Parathyroid adenoma (tissue), 2 donors: ENCODE measurements around the gene FAR2.

Experiments used
- H2AFZ ChIP-seq: fragments of 300-600 bp; sonication (generic); one replicate; pipeline ENCODE4 v1.7.0; 2017; ENCODE audit warnings: antibody characterized with exemption, mild to moderate bottlenecking
- H3K27ac ChIP-seq: fragments of 300-600 bp; sonication (generic); one replicate; pipeline ENCODE4 v1.7.0; 2017
- H3K27me3 ChIP-seq: fragments of 300-600 bp; sonication (generic); one replicate; pipeline ENCODE4 v1.7.0; 2017; ENCODE audit warnings: low read length; ENCODE audit not compliant: control insufficient read depth, insufficient read depth
- H3K36me3 ChIP-seq: fragments of 300-600 bp; sonication (generic); one replicate; pipeline ENCODE4 v1.7.0; 2017; ENCODE audit warnings: low read length; ENCODE audit not compliant: control insufficient read depth, insufficient read depth
- H3K4me1 ChIP-seq: fragments of 300-600 bp; sonication (generic); one replicate; pipeline ENCODE4 v1.7.0; 2017; ENCODE audit warnings: control low read depth
- H3K4me2 ChIP-seq: fragments of 300-600 bp; sonication (generic); one replicate; pipeline ENCODE4 v1.7.0; 2017; ENCODE audit warnings: low read length
- H3K4me3 ChIP-seq: fragments of 300-600 bp; sonication (generic); one replicate; pipeline ENCODE4 v1.7.0; 2017; ENCODE audit warnings: low read depth, low read length
- H3K79me2 ChIP-seq: fragments of 300-600 bp; sonication (generic); one replicate; pipeline ENCODE4 v1.7.0; 2017; ENCODE audit warnings: control low read depth
- H3K9ac ChIP-seq: fragments of 300-600 bp; sonication (generic); one replicate; pipeline ENCODE4 v1.7.0; 2017; ENCODE audit warnings: mild to moderate bottlenecking
- H3K9me3 ChIP-seq: fragments of 300-600 bp; sonication (generic); one replicate; pipeline ENCODE4 v1.7.0; 2017; ENCODE audit warnings: low read length; ENCODE audit not compliant: control insufficient read depth
- CTCF ChIP-seq: fragments of 300-600 bp; sonication (generic); IDR thresholded peaks from one replicate; pipeline ENCODE4 v1.7.0; 2017; ENCODE audit warnings: antibody characterized with exemption, mild to moderate bottlenecking
- donor health status: primary hyperparathyroidism.

Gene FAR2

GRCh38 chr12:29232086-29232485 is 83.0 kb downstream of the FAR2 start:
- Histone ChIP-seq H3K27ac (no peak overlapping the region), H3K9me3 (no peaks in the 10 kb centered on the region), H3K27me3 (no peaks in the 10 kb centered on the region), H3K9ac (no peak overlapping the region), H3K4me2 (no peak overlapping the region), H3K36me3 (no peaks in the 10 kb centered on the region), H3K4me1 (no peaks in the 10 kb centered on the region), H3K79me2 (no peaks in the 10 kb centered on the region), H3K4me3 (no peak overlapping the region), H2AFZ (no peak overlapping the region)
- TF ChIP-seq CTCF: no peak

GRCh38 chr12:29234552-29234951 is 85.5 kb downstream of the FAR2 start:
- Histone ChIP-seq H3K36me3 (no peaks in the 10 kb centered on the region), H3K4me3 (no peak overlapping the region), H3K9ac (no peak overlapping the region), H3K4me1 (no peaks in the 10 kb centered on the region), H2AFZ (no peak overlapping the region), H3K79me2 (no peaks in the 10 kb centered on the region), H3K27ac (no peak overlapping the region), H3K9me3 (no peaks in the 10 kb centered on the region), H3K4me2 (no peak overlapping the region), H3K27me3 (no peaks in the 10 kb centered on the region)
- no peak for TF ChIP-seq CTCF

GRCh38 chr12:29234965-29235626 is 86.0 kb downstream of the FAR2 start:
- no peak overlapping the region for H3K9ac ChIP-seq
- H3K4me3 ChIP-seq: no peak overlapping the region
- H3K79me2 ChIP-seq: no peaks in the 10 kb centered on the region
- H3K4me2 ChIP-seq: no peak overlapping the region
- no peaks in the 10 kb centered on the region for H3K4me1 ChIP-seq
- H3K27ac ChIP-seq: no peak overlapping the region
- TF ChIP-seq CTCF: no peak
- no peak overlapping the region for H2AFZ ChIP-seq
- H3K9me3 ChIP-seq: no peaks in the 10 kb centered on the region
- H3K36me3 ChIP-seq: no peaks in the 10 kb centered on the region
- no peaks in the 10 kb centered on the region for H3K27me3 ChIP-seq

GRCh38 chr12:29238822-29239291 is 89.8 kb downstream of the FAR2 start:
- no peak for TF ChIP-seq CTCF

GRCh38 chr12:29239336-29239735 is 90.3 kb downstream of the FAR2 start:
- no peak overlapping the region for H3K9ac ChIP-seq
- no peaks in the 10 kb centered on the region for H3K36me3 ChIP-seq
- no peak overlapping the region for H3K27ac ChIP-seq
- no peak overlapping the region for H2AFZ ChIP-seq
- H3K79me2 ChIP-seq: no peaks in the 10 kb centered on the region
- H3K9me3 ChIP-seq: no peaks in the 10 kb centered on the region
- no peak for TF ChIP-seq CTCF
- no peaks in the 10 kb centered on the region for H3K4me1 ChIP-seq
- no peaks in the 10 kb centered on the region for H3K27me3 ChIP-seq
- no peak overlapping the region for H3K4me3 ChIP-seq
- H3K4me2 ChIP-seq: no peak overlapping the region

More at GRCh38 chr12:29238822-29239291, 89.8 kb downstream of the FAR2 start:
- no peaks in the 10 kb centered on the region for H3K9me3 ChIP-seq
- H3K4me3 ChIP-seq: no peak overlapping the region
- H3K4me2 ChIP-seq: no peak overlapping the region
- H3K79me2 ChIP-seq: no peaks in the 10 kb centered on the region
- no peaks in the 10 kb centered on the region for H3K4me1 ChIP-seq
- no peak overlapping the region for H2AFZ ChIP-seq
- no peak overlapping the region for H3K9ac ChIP-seq
- no peak overlapping the region for H3K27ac ChIP-seq
- no peaks in the 10 kb centered on the region for H3K27me3 ChIP-seq
- H3K36me3 ChIP-seq: no peaks in the 10 kb centered on the region
